GM19324 (cell line): ENCODE data around the gene TMEM121B.
"Not testable (repeated sequence)": the region's sequence is repeated elsewhere in the genome, so short reads cannot be mapped to it uniquely, and the experiment has no call there.

Experiments used
- ATAC-seq: cut with Tn5 transposase; IDR thresholded peaks from one replicate; pipeline ENCODE4 v1.9.1; 2021; ENCODE audit warnings: mild to moderate bottlenecking, moderate library complexity; ENCODE audit not compliant: unreplicated experiment, low FRiP score

TMEM121B gene

GRCh38 chr22:17121233-17122195, at the start of gene TMEM121B:
Gene TMEM121B (minus strand): TSS chr22:17121360. CDS start chr22:17121127, 233 bp downstream.
- ATAC-seq: no peak

GRCh38 chr22:17167486-17167885, 46.3 kb upstream of the TMEM121B start:
- no peak for ATAC-seq

GRCh38 chr22:17164392-17165024, 43.3 kb upstream of the TMEM121B start:
- no peak for ATAC-seq

- ATAC-seq: no peak
These were observed 41.6 kb upstream of the TMEM121B start for GRCh38 chr22:17162731-17163130.

DNA sequence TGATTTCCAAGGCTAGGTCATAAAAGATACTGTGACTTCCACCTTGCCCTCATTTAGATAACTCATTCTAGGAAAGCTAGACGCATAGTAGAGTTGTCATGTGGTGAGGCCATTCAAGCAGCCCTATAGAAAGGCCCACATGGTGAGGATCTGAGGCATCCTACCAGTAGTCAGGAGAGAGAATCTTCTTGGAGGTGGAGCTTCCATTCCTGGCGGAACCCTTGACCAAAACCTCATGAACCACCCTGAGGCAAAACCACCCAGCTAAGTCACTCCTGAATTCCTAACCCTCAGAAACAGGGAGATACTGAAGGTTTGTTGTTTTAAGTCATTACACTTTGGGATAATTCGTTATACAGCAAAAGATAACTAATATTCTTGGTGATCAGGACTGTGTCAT, 40.8 kb upstream of the TMEM121B start:
- no peak for ATAC-seq

GRCh38 chr22:17159504-17159951, 38.4 kb upstream of the TMEM121B start:
- ATAC-seq: no peak

DNA sequence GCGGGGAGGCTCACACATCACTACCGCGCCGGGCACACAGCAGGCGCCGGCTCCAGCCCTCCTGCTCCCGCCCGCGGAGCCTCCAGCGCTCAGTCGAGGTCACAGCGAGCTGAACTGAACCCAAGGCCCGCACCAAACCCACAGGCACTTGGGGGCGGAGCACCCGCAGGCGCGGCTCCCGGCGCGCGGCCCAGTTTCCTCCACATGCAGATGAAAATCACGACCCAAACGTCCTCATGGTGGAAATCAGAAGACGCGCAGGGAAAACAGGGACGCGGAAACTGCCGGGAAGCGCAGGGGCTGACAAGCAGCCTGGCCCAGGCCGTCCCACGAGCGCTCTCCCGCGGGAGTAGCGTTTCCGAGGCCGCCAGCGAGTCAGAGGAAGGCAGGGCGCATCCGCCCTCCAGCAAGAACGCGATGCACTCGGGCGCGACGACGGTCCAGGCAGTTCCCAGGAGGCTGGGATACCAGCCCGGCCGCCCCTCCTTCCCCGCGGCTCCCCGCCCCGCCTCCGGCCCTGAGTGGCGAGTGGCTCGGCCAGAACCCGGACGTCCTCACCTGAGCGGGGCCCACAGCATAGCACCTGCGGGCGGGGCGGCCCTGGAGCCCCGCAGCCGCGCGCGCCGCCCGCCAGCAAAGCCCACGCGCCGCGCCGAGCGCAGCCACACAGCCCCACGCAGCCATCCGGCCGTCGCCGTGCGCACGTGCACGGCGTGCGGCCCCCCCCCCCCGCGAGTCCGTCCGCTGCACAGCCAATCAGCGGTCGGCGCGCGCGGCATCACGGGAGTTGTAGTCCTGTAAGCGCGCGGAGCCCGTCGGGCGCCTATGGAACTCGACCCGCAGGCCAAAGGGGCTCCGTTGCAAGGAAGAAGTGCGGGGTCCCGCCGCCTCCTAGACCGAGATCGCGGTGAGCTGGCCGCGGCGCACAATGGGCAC, 37.7 kb upstream of the TMEM121B start, which contains the start of gene HDHD5:
Gene HDHD5 (minus strand): TSS at position 710 of the 936 bp plus-strand sequence. CDS start 26 bp downstream, at position 684.
- peak; percentile 78 for ATAC-seq

DNA sequence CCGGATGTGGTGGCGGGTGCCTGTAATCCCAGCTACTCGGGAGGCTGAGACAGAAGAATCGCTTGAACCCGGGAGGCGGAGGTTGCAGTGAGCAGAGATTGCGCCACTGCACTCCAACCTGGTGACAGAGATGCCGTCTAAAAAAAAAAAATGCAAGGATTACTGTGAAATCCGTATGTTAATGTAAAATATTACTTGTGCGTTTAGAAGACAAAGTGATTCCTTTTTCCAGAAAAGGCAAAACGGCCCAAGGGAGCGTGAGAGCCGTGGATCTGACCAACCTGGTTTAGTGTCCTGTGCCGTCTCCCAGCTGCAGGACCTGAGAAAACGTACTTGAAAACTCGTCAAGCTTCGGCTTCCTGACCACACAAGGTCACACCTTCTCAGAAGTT, 37.0 kb upstream of the TMEM121B start:
- ATAC-seq: no peak

GRCh38 chr22:17157714-17158113, 36.6 kb upstream of the TMEM121B start:
- ATAC-seq: no peak

DNA sequence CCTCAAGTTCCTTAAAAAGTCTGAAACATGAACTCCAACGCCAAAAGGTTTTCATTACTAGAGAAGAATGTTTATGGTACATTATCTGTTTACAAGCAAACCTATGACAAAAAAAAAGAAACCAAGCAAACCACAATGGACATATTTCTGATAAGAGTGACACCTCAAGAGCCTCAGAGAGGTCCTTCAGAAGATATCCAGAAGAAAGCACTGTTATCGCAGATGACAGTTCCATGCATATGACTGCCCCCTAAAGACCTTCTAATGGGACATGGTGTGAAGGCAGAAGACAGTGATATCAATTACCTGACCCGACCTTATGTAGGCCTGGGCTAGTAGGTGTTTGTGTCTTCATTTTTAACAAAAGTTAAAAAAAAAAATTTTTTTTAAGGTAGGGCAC, 34.8 kb upstream of the TMEM121B start:
- no peak for ATAC-seq

DNA sequence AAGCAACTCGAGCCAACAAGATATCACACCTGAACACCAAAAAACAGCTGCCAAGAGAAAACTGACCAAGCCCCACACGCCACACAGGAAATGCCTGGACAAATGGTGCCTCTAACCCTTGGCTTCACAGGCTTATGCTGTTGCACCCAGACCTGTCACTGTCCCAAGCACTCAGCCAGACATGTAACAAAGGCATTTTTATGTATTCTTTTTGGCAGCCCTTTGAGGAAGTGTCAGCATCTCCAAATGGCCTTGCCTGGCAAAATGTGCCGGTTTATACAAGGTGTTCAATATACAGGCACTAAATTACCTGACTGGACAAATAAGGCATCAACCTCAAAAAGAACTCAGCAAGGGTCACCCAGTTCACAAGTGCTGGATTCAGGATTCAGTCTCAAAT, 31.8 kb upstream of the TMEM121B start:
- ATAC-seq: no peak

GRCh38 chr22:17152340-17152739, 31.2 kb upstream of the TMEM121B start:
- ATAC-seq: no peak

GRCh38 chr22:17149076-17149815, 28.1 kb upstream of the TMEM121B start:
- no peak for ATAC-seq

- not testable (repeated sequence) for ATAC-seq
These were observed 26.3 kb upstream of the TMEM121B start for GRCh38 chr22:17147458-17147857.

GRCh38 chr22:17145021-17145680, 24.0 kb upstream of the TMEM121B start:
- ATAC-seq: no peak

DNA sequence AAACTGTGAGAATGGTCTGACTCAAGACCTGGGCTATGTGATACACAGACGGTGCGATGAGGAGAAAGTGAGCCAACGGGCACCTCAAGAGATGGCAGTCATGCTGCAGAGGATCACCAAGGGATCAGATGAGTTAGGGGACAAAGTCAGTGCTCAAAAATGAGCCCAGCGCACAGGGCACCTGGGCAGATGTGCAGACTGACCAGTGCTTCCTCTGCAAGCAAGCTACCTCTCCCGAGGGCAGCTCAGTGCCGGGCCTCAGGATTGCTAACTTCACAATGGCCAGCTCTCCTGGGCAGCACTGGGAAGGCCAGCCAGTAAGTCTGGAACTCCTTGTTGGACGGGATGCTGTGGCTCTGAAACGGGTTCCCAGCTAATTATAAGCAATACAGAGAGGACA, 22.7 kb upstream of the TMEM121B start:
- ATAC-seq: no peak

- no peak for ATAC-seq
These were observed 21.9 kb upstream of the TMEM121B start for GRCh38 chr22:17143101-17143500.

GRCh38 chr22:17140826-17141766, 19.9 kb upstream of the TMEM121B start:
- ATAC-seq: no peak
